H9 (cell line): ENCODE results near the gene CLCNKB. TPM values are rescaled to one million over a fixed set of nuclear protein-coding genes. Genes with fewer than 3 reads are reported as not detected.

Source experiments
- DNase-seq: peaks from one replicate; pipeline ENCODE4 v3.0.0-alpha.2; 2017
- H2AFZ ChIP-seq: one replicate; pipeline ENCODE4 v1.6.1; 2013; ENCODE audit warnings: mild to moderate bottlenecking, low read length, control low read depth, moderate library complexity
- H2AK5ac ChIP-seq: 2 replicates; pipeline ENCODE4 v1.6.1; 2013; ENCODE audit warnings: low read length, control low read depth, mixed read lengths; ENCODE audit not compliant: insufficient read length
- H2BK120ac ChIP-seq: one replicate; pipeline ENCODE4 v1.6.1; 2013; ENCODE audit warnings: low read depth, mild to moderate bottlenecking, low read length, control low read depth, inconsistent platforms; ENCODE audit not compliant: poor library complexity, severe bottlenecking
- H2BK12ac ChIP-seq: 2 replicates; pipeline ENCODE4 v1.6.1; 2013; ENCODE audit warnings: low read length, control low read depth, mixed read lengths, low read depth; ENCODE audit not compliant: insufficient read length
- H2BK15ac ChIP-seq: 2 replicates; pipeline ENCODE4 v1.6.1; 2013; ENCODE audit warnings: low read depth, low read length, control low read depth
- H2BK20ac ChIP-seq: one replicate; pipeline ENCODE4 v1.6.1; 2013; ENCODE audit warnings: low read depth, mild to moderate bottlenecking, low read length, control low read depth, inconsistent platforms; ENCODE audit not compliant: poor library complexity, severe bottlenecking
- H2BK5ac ChIP-seq: 2 replicates; pipeline ENCODE4 v1.6.1; 2013; ENCODE audit warnings: low read length, control low read depth, mixed read lengths; ENCODE audit not compliant: insufficient read length
- H3K14ac ChIP-seq: 2 replicates; pipeline ENCODE4 v1.6.1; 2013; ENCODE audit warnings: low read length, control low read depth; ENCODE audit not compliant: insufficient read depth
- H3K18ac ChIP-seq: 2 replicates; pipeline ENCODE4 v1.6.1; 2013; ENCODE audit warnings: low read depth, mild to moderate bottlenecking, mixed read lengths, low read length, control low read depth; ENCODE audit not compliant: insufficient read length
- H3K23ac ChIP-seq: 2 replicates; pipeline ENCODE4 v1.6.1; 2013; ENCODE audit warnings: low read length, control low read depth, mixed read lengths, low read depth; ENCODE audit not compliant: insufficient read length
- H3K23me2 ChIP-seq: 2 replicates; pipeline ENCODE4 v1.6.1; 2013; ENCODE audit warnings: low read depth, mild to moderate bottlenecking, mixed read lengths, low read length, control low read depth; ENCODE audit not compliant: insufficient read length, poor library complexity, severe bottlenecking
- H3K27ac ChIP-seq: 2 replicates; pipeline ENCODE4 v1.5.1; 2013; ENCODE audit warnings: low read length, control low read depth, mixed read lengths, low read depth; ENCODE audit not compliant: insufficient read length
- H3K27me3 ChIP-seq: 2 replicates; pipeline ENCODE4 v1.6.1; 2013; ENCODE audit warnings: low read length, control low read depth, inconsistent platforms; ENCODE audit not compliant: insufficient read depth
- H3K4ac ChIP-seq: 2 replicates; pipeline ENCODE4 v1.6.1; 2013; ENCODE audit warnings: low read depth, mild to moderate bottlenecking, control low read depth, inconsistent platforms, low read length, moderate library complexity
- H3K4me1 ChIP-seq: 2 replicates; pipeline ENCODE4 v1.6.1; 2013; ENCODE audit warnings: low read length, control low read depth, inconsistent platforms; ENCODE audit not compliant: insufficient read depth
- H3K4me2 ChIP-seq: 2 replicates; pipeline ENCODE4 v1.6.1; 2013; ENCODE audit warnings: low read length, control low read depth, mixed read lengths; ENCODE audit not compliant: insufficient read length, insufficient read depth
- H3K56ac ChIP-seq: 2 replicates; pipeline ENCODE4 v1.6.1; 2013; ENCODE audit warnings: low read depth, mild to moderate bottlenecking, mixed read lengths, low read length, control low read depth; ENCODE audit not compliant: insufficient read length
- H3K79me1 ChIP-seq: 2 replicates; pipeline ENCODE4 v1.6.1; 2013; ENCODE audit warnings: low read depth, mild to moderate bottlenecking, moderate library complexity, low read length, control low read depth, inconsistent platforms; ENCODE audit not compliant: insufficient read depth, poor library complexity, severe bottlenecking
- H3K79me2 ChIP-seq: 2 replicates; pipeline ENCODE4 v1.6.1; 2013; ENCODE audit warnings: low read length, control low read depth, inconsistent platforms; ENCODE audit not compliant: insufficient read depth
- H3K9ac ChIP-seq: 2 replicates; pipeline ENCODE4 v1.6.1; 2013; ENCODE audit warnings: low read length, control low read depth, mixed read lengths; ENCODE audit not compliant: insufficient read length; ENCODE audit errors: extremely low read depth
- H3K9me3 ChIP-seq: one replicate; pipeline ENCODE4 v1.6.1; 2013; ENCODE audit warnings: low read depth, low read length, inconsistent platforms; ENCODE audit not compliant: control insufficient read depth
- H3T11ph ChIP-seq: one replicate; pipeline ENCODE4 v1.6.1; 2013; ENCODE audit warnings: mild to moderate bottlenecking, low read length, control low read depth, inconsistent platforms
- H4K20me1 ChIP-seq: one replicate; pipeline ENCODE4 v1.6.1; 2013; ENCODE audit not compliant: control insufficient read depth, insufficient read length, insufficient read depth
- H4K5ac ChIP-seq: 2 replicates; pipeline ENCODE4 v1.6.1; 2013; ENCODE audit warnings: low read depth, mild to moderate bottlenecking, mixed read lengths, low read length, control low read depth; ENCODE audit not compliant: insufficient read length
- H4K8ac ChIP-seq: replicated peaks from 2 replicates; pipeline ENCODE4 v1.6.1; 2013; ENCODE audit warnings: low read length, control low read depth, mixed read lengths, low read depth; ENCODE audit not compliant: insufficient read length
- H4K91ac ChIP-seq: 2 replicates; pipeline ENCODE4 v1.6.1; 2013; ENCODE audit warnings: low read depth, mild to moderate bottlenecking, moderate library complexity, mixed read lengths, low read length, control low read depth; ENCODE audit not compliant: insufficient read length
- H3K27ac Mint-ChIP-seq, 3 experiments: 2 replicates in 2 of 3; 3 replicates in 1 of 3; pipeline ENCODE4 v1.8.0; 2020 to 2021; ENCODE audit warnings: mixed read lengths in 3 of 3, mild to moderate bottlenecking in 1 of 3, moderate library complexity in 1 of 3
- H3K27me3 Mint-ChIP-seq: 2 replicates; pipeline ENCODE4 v1.8.0; 2021; ENCODE audit warnings: low read depth, mild to moderate bottlenecking, moderate library complexity, mixed read lengths
- H3K36me3 Mint-ChIP-seq, 3 experiments: 2 replicates in 2 of 3; 3 replicates in 1 of 3; pipeline ENCODE4 v1.8.0; 2020 to 2021; ENCODE audit warnings: low read depth in 3 of 3, mixed read lengths in 3 of 3; ENCODE audit not compliant: insufficient read depth in 1 of 3
- H3K4me1 Mint-ChIP-seq, 2 experiments: 2 replicates each; pipeline ENCODE4 v1.8.0; 2020; ENCODE audit warnings: mixed read lengths in 2 of 2
- H3K4me3 Mint-ChIP-seq, 2 experiments: 2 replicates in 1 of 2; 3 replicates in 1 of 2; pipeline ENCODE4 v1.8.0; 2020 to 2021; ENCODE audit warnings: mild to moderate bottlenecking in 2 of 2, mixed read lengths in 2 of 2, moderate library complexity in 1 of 2
- H3K9me3 Mint-ChIP-seq, 2 experiments: 2 replicates in 1 of 2; 3 replicates in 1 of 2; pipeline ENCODE4 v1.8.0; 2020; ENCODE audit warnings: mild to moderate bottlenecking in 2 of 2, mixed read lengths in 2 of 2, moderate library complexity in 1 of 2
- WGBS: extraction: QIAGEN DNeasy Blood & Tissue Kit; methylation state at CpG from one replicate; pipeline ENCODE4 v1.1.7; 2013; ENCODE audit warnings: missing lambda C conversion rate, low lambda C conversion rate, mixed read lengths; ENCODE audit not compliant: insufficient read length; ENCODE audit errors: extremely low coverage; 5-methylcytosine and 5-hydroxymethylcytosine counted together
- total RNA-seq: library from RNA; stranded (reverse); gene quantifications from 2 replicates; pipeline ENCODE4 v1.2.1, GENCODE V29; 2021
- TF ChIP-seq, protein P1 (sequence below): fragments of 200-600 bp; sonication (generic); conservative IDR thresholded peaks from 3 replicates; pipeline ENCODE4 v1.8.0; 2021; ENCODE audit warnings: antibody characterized with exemption, mild to moderate bottlenecking

The CLCNKB gene
- total RNA-seq, 1 experiment from 2014 or later: 1.7 TPM

DNA sequence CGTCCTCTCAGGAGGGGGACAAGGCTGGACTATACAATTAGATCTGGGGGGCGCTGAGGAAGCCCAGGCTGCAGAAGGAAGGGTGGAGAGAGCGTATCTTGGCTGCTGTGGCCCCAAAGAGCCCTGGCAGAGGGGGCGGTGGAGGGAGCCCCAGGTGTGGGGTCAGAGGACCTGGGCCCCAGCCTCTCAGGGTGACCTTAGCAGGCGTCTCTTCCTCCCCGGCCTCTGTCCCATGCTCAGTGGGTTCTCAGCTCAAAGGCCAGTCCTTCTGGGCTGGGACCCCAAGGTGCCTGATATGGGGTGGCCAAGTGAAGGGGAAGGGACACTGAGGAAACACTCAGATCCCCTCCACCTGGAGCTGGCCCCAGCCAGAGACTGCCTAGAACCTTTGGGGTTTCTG is 28.0 kb downstream of the CLCNKB start:
- peaks cover 5% of the 10 kb centered on the region; the same call in 1 of the 2 replicates for H3K27me3 ChIP-seq
- no peaks in the 10 kb centered on the region for H4K20me1 ChIP-seq
- Mint-ChIP-seq H3K27ac (no peak overlapping the region), H3K4me3 (peak overlapping the region in 1 of 2 experiments; percentile 45; a peak in 2 of 5 replicates), H3K4me1 (peaks cover 15 to 36% of the 10 kb centered on the region in 2 experiments), H3K36me3 (no peaks in the 10 kb centered on the region), H3K9me3 (no peaks in the 10 kb centered on the region; a peak in 1 of 5 replicates), H3K27me3 (peaks cover 67% of the 10 kb centered on the region)
- no peak overlapping the region for H3T11ph ChIP-seq
- H3K9ac ChIP-seq: no peak overlapping the region
- no peaks in the 10 kb centered on the region for H3K79me2 ChIP-seq
- H3K9me3 ChIP-seq: no peaks in the 10 kb centered on the region
- DNase-seq: no peak
- no peak overlapping the region for H3K14ac ChIP-seq
- no peak overlapping the region for H2AFZ ChIP-seq
- no peak overlapping the region for H2BK120ac ChIP-seq
- H2BK15ac ChIP-seq: no peak overlapping the region
- TF ChIP-seq, protein P1, sequence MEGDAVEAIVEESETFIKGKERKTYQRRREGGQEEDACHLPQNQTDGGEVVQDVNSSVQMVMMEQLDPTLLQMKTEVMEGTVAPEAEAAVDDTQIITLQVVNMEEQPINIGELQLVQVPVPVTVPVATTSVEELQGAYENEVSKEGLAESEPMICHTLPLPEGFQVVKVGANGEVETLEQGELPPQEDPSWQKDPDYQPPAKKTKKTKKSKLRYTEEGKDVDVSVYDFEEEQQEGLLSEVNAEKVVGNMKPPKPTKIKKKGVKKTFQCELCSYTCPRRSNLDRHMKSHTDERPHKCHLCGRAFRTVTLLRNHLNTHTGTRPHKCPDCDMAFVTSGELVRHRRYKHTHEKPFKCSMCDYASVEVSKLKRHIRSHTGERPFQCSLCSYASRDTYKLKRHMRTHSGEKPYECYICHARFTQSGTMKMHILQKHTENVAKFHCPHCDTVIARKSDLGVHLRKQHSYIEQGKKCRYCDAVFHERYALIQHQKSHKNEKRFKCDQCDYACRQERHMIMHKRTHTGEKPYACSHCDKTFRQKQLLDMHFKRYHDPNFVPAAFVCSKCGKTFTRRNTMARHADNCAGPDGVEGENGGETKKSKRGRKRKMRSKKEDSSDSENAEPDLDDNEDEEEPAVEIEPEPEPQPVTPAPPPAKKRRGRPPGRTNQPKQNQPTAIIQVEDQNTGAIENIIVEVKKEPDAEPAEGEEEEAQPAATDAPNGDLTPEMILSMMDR: no peak
- no peak overlapping the region for H4K8ac ChIP-seq
- H3K56ac ChIP-seq: no peak overlapping the region
- H3K4me1 ChIP-seq: no peaks in the 10 kb centered on the region
- no peak overlapping the region for H3K23ac ChIP-seq
- no peak overlapping the region for H3K27ac ChIP-seq
- H2BK12ac ChIP-seq: no peak overlapping the region
- no peak overlapping the region for H2AK5ac ChIP-seq
- no peak overlapping the region for H2BK20ac ChIP-seq
- H3K4ac ChIP-seq: no peak overlapping the region
- H4K5ac ChIP-seq: no peak overlapping the region
- H3K23me2 ChIP-seq: peaks cover 5% of the 10 kb centered on the region
- H4K91ac ChIP-seq: no peak overlapping the region
- no peak overlapping the region for H3K18ac ChIP-seq
- WGBS: no CpG with 5 or more reads among the region's 6 CpGs
- H3K79me1 ChIP-seq: no peaks in the 10 kb centered on the region
- H2BK5ac ChIP-seq: no peak overlapping the region
- H3K4me2 ChIP-seq: no peak overlapping the region
